D721Med (cell line): ENCODE results near the gene METTL26.

Experiments
- DNase-seq: peaks from one replicate; pipeline ENCODE4 v3.0.0; 2011; ENCODE audit warnings: low spot score; ENCODE audit not compliant: insufficient read length
- FAIRE-seq: peaks from 2 replicates; lab custom pipeline; 2011; peaks lifted over from hg19 to GRCh38; lab: Jason Lieb, UNC
- TF ChIP-seq, protein P1 (sequence below): IDR thresholded peaks from 2 replicates; pipeline ENCODE4 v1.5.1; 2012; ENCODE audit warnings: mild to moderate bottlenecking, control low read depth; ENCODE audit not compliant: insufficient read depth; ENCODE audit errors: missing control alignments

The METTL26 gene

DNA sequence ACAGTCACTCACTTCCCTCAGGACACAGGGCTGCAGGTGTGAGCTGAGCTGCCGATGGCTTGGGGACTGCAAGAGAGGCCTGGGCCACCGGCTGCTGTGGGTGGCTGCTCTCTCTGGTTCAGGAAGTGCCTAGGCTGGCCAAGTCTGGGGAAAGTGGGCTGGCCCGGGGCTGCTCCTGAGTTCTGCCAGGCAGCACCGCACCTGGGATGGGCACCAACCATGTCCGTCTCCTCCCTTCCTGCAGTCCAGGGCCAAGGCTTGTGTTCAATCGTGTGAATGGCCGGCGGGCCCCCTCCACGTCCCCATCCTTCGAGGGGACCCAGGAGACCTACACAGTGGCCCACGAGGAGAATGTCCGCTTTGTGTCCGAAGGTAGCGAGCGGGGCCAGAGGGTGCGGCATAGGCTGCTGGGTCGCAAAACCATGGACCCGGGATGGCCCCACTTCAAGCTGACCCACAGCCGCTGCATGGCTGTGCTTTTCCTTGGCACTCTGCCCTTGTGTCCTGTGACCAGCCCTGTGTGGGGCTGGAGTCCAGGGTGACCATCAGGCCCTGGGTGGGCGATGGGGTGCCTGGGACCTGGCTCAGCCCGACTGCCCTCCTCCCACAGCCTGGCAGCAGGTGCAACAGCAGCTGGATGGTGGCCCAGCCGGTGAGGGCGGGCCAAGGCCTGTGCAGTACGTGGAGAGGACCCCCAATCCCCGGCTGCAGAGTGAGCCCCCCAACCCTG lies 11.2 kb upstream of the METTL26 start:
- FAIRE-seq (no peak), DNase-seq (no peak)
- TF ChIP-seq, protein P1, sequence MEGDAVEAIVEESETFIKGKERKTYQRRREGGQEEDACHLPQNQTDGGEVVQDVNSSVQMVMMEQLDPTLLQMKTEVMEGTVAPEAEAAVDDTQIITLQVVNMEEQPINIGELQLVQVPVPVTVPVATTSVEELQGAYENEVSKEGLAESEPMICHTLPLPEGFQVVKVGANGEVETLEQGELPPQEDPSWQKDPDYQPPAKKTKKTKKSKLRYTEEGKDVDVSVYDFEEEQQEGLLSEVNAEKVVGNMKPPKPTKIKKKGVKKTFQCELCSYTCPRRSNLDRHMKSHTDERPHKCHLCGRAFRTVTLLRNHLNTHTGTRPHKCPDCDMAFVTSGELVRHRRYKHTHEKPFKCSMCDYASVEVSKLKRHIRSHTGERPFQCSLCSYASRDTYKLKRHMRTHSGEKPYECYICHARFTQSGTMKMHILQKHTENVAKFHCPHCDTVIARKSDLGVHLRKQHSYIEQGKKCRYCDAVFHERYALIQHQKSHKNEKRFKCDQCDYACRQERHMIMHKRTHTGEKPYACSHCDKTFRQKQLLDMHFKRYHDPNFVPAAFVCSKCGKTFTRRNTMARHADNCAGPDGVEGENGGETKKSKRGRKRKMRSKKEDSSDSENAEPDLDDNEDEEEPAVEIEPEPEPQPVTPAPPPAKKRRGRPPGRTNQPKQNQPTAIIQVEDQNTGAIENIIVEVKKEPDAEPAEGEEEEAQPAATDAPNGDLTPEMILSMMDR: no peak

DNA sequence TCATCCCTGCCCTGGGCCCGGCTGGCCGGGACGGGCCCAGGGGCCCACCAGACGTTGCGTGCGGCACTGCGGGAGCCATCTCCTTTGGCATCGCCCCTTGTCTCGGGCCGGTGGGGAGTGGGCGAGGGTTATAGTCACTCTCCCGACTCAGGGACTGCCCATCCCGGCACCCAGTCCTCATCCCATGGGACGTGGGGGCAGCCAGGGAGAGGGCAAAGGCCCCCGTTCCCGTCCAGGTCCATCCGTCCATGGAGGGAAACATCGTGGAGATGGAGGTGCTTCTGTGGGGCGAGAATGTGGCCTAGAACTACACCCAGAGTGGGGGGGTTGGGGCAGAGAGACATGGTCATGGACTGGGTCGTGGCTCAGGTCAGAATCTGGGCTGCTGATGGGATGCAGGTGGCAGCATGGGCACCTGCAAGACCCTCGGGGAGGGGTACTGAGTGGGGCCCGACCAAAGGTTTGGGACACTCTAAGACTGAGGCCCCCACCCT lies 10.6 kb upstream of the METTL26 start:
- TF ChIP-seq, protein P1: no peak
- FAIRE-seq: no peak
- DNase-seq: no peak

DNA sequence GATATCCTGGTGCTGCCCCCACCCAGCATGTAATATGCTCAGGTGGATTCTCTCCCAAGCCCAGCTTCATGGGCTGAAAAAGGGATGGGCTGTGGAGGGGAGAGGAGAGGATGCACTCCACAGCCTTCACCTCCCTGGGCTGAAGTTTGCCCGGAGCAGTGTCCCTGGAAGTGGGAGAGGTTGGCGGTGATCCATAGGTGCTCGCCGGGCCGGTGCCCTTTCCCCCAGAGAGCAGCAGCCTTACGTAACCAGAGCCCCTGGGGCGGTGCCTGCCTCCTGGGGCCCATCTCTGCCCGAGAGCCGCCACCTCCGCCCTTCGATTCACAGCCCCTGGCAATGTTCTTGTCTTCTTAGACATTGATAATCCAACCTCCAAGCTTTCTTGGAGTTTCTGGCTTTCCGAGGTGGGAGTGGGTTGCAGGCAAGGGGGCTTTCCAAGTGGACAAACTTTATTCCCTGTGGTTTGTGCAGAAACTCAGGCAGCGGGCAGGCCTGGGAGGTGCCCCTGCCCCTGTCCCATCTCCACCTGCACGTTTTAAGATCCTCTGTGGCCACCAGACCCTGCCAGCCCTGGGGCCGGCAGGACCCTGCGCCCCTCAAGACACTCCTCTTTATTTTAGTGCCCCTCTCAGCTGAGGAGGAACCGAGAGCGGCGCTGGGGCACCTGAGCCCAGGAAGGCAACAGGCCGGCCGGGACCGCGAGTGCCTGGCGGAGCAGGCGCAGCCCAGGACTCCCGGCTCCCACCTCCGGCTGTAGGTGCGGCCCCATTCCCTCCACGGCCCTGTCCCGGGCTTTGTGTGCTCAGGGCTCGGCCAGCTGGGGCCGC lies 10.0 kb upstream of the METTL26 start:
- FAIRE-seq (no peak), DNase-seq (no peak)
- TF ChIP-seq, protein P1: no peak

DNA sequence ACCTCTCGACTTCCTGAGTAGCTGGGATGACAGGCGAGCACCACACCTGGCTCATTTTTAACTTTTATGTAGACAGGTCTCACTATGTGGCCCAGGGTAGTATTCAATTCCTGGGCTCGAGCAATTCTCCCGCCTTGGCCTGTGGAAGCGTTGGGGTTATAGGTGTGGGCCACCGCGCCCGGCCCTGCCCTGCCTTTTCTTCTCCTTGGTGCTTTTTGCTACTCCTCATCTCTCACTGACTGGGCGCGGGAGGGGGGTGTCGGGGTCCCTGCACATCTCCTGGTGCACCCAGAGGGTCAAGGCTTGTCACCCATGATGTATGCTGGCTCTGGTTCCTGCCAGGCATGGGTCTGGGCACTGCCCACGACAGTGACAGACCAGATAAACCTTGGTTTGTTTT lies 8.5 kb upstream of the METTL26 start:
- TF ChIP-seq, protein P1: no peak

DNA sequence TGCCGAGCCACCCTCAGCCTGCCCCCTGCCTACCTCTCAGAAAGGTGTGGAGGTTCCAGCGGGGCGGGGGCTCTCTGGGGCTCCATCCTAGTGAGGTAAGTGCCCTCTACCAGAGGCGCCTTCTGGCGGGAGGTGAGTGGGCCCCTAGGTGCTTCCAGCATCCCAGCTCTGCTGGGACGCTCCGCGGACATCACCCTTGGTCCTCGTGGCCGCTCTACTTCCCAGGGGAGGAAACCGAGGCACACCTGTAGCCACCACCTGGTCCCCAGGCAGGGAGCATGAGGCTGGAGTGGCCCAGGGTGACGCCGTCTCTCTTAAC lies 6.9 kb upstream of the METTL26 start:
- DNase-seq (no peak), FAIRE-seq (no peak)

More for the DNA sequence above, 8.5 kb upstream of the METTL26 start:
- DNase-seq (no peak), FAIRE-seq (no peak)

DNA sequence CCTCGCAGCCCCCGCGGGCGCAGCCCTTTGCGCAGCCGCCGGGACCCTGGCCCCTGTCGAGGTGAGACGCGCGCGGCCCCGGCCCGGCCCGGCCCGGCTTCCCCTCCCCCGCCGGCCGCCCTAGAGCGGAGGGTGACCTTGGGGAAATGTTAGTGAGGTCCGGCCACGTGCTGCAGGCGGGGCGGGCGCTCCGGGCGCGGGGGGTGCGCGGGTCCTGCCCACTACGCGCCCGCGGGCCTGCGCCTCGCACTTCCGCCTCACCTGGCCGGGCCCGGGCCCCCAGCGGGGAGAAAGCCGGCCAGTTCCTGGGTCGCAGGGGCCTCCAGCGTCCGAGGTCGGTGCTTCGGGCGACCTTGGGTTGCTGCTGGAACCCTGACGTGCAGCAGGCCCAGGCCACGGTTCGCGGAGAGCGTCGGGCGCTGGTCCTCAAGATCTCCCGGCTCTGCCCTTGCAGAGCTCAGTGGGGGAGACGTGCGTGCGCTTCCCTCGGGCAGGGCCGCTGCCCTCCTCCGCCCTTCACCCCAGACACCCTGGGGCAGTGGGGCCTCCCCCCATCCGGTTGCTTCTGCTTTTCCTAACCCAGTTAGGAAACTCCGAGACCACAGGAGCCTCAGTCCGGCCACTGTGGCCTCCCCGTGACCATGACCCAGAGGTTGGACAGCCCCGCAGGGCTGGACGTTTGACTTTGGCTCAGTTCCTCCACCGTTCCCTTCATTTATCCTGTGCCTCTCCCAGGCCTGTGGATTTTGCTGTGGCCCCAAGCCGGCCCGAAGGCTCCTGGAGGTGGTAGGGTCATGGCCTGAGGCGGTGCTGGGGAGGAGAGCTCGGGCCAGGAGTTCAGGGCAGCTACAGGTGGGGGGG lies 6.3 kb upstream of the METTL26 start:
- FAIRE-seq (no peak), DNase-seq (no peak)
- TF ChIP-seq, protein P1: no peak

More for the DNA sequence above, 6.9 kb upstream of the METTL26 start:
- TF ChIP-seq, protein P1: no peak
